GM18526 (cell line): ENCODE data around the gene ALK.

Experiments
- POLR2A ChIP-seq: IDR thresholded peaks from 3 replicates; pipeline ENCODE4 v1.6.1; 2011; ENCODE audit not compliant: insufficient read length; ENCODE audit errors: extremely low read depth

The ALK gene

GRCh38 chr2:29504746-29505145 is 416.6 kb downstream of the ALK start:
- TF ChIP-seq POLR2A: no peak

- TF ChIP-seq POLR2A: no peak
Measured at GRCh38 chr2:29502460-29502911, 418.9 kb downstream of the ALK start.

- TF ChIP-seq POLR2A: no peak
Measured at GRCh38 chr2:29497375-29497774, 424.0 kb downstream of the ALK start.

DNA sequence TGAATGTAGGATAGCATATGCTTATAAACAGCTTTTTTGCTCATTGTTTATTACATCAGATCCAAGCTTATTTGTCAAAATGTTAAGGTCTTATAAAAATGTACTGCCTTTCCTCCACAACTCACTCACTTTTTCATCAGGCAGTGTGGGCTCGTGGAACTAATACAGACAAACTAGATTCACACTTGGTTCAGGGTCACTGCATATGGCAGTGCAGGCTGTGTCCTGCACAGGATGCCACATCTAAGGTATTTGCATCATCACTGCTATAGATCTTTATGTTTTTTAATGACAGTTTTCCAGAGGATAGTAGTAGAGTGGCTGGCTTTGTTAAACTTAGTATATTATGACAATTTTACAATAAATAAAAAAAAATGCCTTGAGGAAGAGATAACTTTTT is 425.2 kb downstream of the ALK start:
- no peak for TF ChIP-seq POLR2A

DNA sequence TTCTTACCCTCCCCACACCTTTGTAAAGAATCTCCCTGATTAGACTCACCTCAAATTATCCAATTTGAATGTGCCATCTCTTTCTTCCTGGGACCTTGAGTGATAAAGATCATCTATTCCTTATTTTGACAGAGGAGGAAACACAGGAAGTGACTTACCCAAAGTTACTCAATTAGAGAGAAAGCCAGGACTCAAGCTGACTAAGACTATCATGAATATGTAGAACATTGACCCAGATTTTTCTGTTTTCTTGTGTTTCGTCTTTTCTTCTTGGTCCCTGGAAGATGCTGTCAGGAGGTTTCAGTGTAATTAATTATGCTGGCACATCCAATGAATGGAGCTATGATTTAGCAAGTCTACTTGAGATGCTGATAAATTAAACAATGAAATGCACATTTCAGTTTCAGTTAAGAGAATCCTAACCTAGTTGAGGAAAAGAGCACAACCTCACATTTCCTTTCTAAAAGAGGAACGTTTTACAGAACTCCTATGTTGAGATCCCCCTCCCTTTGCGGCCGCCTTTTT is 425.8 kb downstream of the ALK start:
- TF ChIP-seq POLR2A: no peak

GRCh38 chr2:29495068-29495467 is 426.3 kb downstream of the ALK start:
- TF ChIP-seq POLR2A: no peak

DNA sequence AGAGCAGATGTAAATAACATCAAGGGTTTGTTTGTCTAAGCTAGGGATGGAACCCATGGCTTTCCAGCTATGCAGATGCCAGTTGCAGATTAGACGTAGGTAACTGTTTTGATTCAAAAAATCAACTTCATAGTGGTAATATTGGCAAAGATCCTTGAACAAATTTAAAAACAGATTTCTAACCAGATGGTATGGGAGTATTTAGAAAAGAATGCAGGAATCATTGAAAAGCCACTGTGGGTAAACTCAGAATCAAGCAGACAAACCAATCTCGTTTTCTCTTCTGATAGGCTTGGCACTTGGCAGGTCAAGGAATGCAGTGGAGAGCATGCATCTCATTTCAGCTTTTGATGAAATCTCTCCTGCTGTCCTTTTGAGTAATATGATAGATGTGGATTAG is 428.7 kb downstream of the ALK start:
- no peak for TF ChIP-seq POLR2A

GRCh38 chr2:29490045-29490444 is 431.3 kb downstream of the ALK start:
- no peak for TF ChIP-seq POLR2A

- TF ChIP-seq POLR2A: no peak
Measured at GRCh38 chr2:29489568-29489967, 431.8 kb downstream of the ALK start.

GRCh38 chr2:29487967-29488555 is 433.3 kb downstream of the ALK start:
- no peak for TF ChIP-seq POLR2A

GRCh38 chr2:29485631-29486030 is 435.8 kb downstream of the ALK start:
- TF ChIP-seq POLR2A: no peak

DNA sequence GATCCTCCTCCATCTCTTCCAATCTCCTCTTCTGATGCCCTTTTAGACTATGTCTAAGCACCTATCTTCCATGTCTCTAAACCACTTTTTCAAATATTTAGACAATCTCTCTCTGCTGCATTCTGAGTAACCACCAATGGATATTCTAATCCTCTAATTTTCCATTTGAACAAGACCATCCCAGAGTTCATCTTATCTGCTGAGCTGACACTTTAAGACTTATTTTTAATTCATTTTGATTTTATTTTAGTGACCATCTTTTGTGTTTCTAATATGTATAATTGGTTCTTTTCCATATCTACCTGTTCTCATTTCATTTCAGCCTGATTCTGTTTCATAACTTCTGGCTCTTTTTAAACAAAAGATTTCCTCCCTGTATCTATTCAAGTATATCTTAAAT is 436.3 kb downstream of the ALK start:
- TF ChIP-seq POLR2A: no peak

DNA sequence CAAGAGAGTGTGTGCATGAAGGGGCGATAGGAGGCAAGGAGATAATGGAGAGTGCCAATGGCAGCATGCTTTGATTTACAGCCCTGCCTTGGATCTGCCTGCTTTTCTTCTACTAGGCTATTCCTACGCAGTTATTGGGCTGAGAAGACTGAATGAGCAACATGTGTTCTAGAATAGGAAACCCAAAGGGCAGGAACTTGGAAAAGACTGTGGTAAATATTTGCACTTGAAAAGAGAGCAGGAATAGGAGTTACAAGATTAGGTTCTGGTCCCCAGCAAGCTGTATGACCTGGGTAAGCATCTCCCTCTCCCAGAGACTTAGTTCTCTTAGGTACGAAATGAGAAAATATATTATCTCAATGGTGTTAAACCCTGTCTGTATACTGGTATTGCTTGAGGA is 438.5 kb downstream of the ALK start:
- TF ChIP-seq POLR2A: no peak

DNA sequence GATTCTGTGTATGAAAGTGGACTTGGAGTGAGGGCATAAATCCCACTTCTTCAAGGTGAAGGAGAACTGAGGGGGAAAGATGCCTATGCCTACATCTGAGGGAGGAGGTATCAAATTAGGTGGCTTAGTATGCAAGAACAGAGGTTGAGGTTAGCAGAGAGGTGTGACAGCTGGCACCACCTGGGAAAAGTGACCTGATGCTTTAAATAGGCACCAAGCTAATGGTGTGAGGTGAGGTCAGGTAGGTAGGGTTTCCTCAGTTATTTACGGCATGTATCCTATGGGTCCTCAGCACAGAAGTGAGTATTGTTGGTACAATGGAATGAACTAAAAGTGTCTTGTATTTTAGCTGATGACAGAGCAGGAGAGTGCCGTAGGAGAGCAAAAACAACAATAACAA is 439.0 kb downstream of the ALK start:
- TF ChIP-seq POLR2A: no peak

GRCh38 chr2:29481313-29481712 is 440.1 kb downstream of the ALK start:
- TF ChIP-seq POLR2A: no peak

- TF ChIP-seq POLR2A: no peak
Measured at GRCh38 chr2:29480426-29480825, 441.0 kb downstream of the ALK start.

DNA sequence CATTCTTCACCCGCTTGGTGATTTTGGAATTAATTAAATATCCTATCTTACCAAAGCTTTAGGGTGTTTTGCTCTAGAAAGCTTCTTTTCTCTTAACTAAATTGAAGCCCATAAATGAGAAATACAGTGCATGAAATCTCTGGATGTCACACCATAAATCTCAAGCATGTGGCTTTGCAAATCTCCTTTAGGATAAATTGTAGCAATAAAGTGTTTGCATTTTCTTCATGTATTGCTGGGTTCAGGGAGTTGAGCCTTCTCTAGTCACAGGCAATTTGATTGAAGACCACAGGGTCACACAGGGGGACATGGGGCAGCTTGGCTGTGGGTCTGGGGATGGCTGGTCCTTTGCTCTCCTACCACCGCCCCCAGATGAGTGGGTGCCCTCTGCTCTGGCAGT is 442.0 kb downstream of the ALK start:
- TF ChIP-seq POLR2A: no peak
